Measurements from ENCODE around the gene DACH1.
A peak's percentile ranks its signal among the peaks of the same experiment; 100 is the strongest.
"Not testable (repeated sequence)": the region's sequence is repeated elsewhere in the genome, so short reads cannot be mapped to it uniquely, and the experiment has no call there.

Gene DACH1

DNA sequence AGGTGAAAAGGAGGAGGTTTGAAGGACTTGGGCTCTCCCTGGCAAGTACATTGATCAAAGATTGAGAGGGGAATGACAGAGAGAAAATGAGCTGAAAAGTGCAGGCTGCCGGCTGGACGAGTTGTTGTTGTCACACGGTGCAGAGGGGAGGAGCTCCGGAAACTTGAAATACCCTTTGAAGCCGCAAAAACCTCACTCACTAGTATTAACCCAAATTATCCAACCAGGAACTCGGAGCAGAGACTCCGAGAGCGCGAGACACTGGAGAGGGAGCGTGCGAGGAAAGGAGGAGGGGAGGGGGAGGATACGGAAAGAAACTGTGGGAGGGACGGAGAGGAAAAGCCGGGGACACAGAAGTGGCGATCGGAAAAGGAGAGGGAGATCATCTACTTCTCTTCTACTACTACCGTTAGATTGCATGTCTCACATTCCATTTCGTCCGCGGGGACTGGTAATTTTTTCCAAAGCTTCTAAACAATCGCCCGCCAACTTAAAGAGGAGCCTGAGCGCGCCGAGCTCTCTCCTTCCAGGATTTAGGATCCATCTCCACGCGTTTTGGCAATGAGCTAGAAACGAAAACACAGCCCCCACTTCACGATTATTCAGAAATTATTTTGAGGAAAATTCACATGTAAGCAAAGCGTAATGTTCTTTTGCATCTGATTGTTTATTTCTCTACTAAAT, at the start of gene DACH1:
Gene DACH1 (minus strand): TSS at position 74 of the 684 bp plus-strand sequence.
- peak within 1 kb of the TSS; percentile 27 for H3K4me3 ChIP-seq (ENCODE audit: control insufficient read depth, low read depth, low read length)
- TF ChIP-seq, protein P1, sequence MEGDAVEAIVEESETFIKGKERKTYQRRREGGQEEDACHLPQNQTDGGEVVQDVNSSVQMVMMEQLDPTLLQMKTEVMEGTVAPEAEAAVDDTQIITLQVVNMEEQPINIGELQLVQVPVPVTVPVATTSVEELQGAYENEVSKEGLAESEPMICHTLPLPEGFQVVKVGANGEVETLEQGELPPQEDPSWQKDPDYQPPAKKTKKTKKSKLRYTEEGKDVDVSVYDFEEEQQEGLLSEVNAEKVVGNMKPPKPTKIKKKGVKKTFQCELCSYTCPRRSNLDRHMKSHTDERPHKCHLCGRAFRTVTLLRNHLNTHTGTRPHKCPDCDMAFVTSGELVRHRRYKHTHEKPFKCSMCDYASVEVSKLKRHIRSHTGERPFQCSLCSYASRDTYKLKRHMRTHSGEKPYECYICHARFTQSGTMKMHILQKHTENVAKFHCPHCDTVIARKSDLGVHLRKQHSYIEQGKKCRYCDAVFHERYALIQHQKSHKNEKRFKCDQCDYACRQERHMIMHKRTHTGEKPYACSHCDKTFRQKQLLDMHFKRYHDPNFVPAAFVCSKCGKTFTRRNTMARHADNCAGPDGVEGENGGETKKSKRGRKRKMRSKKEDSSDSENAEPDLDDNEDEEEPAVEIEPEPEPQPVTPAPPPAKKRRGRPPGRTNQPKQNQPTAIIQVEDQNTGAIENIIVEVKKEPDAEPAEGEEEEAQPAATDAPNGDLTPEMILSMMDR (conservative IDR thresholded peaks at IDR 0.05; ENCODE audit: control insufficient read depth, insufficient read depth, low read depth, low read length): no peak
- DNase-seq (ENCODE audit: low read depth): peak; percentile 12

DNA sequence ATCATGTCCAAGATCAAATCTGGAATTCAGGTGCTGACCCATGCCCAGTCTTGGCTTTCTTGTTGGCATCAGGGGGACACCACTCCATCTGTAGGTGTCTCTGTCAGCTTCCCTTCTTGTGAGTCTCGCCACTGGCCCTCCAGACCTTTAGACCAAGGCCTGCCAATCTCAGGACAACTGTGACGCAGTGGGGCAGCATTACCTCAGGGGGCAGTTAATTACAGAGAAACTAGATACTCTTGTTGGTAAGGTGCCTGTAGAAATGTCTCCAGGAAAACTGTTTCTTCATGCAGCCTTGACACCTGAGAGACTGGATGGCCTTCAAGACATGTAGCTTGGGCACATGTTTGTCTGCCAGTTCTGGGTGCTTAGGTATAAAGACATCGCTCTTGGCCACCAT, 46.7 kb upstream of the DACH1 start:
- TF ChIP-seq, protein P1 (conservative IDR thresholded peaks at IDR 0.05; ENCODE audit: control insufficient read depth, insufficient read depth, low read depth, low read length): no peak
- no peak overlapping the region for H3K4me3 ChIP-seq (ENCODE audit: control insufficient read depth, low read depth, low read length)
- no peak for DNase-seq (ENCODE audit: low read depth)

- TF ChIP-seq, protein P1 (conservative IDR thresholded peaks at IDR 0.05; ENCODE audit: control insufficient read depth, insufficient read depth, low read depth, low read length): no peak
- no peak for DNase-seq (ENCODE audit: low read depth)
- H3K4me3 ChIP-seq (ENCODE audit: control insufficient read depth, low read depth, low read length): no peak overlapping the region
Observed at GRCh38 chr13:71912524-71912923, 45.5 kb upstream of the DACH1 start.

GRCh38 chr13:71906448-71906847, 39.4 kb upstream of the DACH1 start:
- no peak overlapping the region for H3K4me3 ChIP-seq (ENCODE audit: control insufficient read depth, low read depth, low read length)
- DNase-seq (ENCODE audit: low read depth): no peak
- TF ChIP-seq, protein P1 (conservative IDR thresholded peaks at IDR 0.05; ENCODE audit: control insufficient read depth, insufficient read depth, low read depth, low read length): no peak

- TF ChIP-seq, protein P1 (conservative IDR thresholded peaks at IDR 0.05; ENCODE audit: control insufficient read depth, insufficient read depth, low read depth, low read length): no peak
- no peak overlapping the region for H3K4me3 ChIP-seq (ENCODE audit: control insufficient read depth, low read depth, low read length)
Observed at GRCh38 chr13:71902676-71903075, 35.7 kb upstream of the DACH1 start.

GRCh38 chr13:71893506-71893905, 26.5 kb upstream of the DACH1 start:
- not testable (repeated sequence) for H3K4me3 ChIP-seq (ENCODE audit: control insufficient read depth, low read depth, low read length); DNase-seq (ENCODE audit: low read depth)

More at GRCh38 chr13:71902676-71903075, 35.7 kb upstream of the DACH1 start:
- no peak for DNase-seq (ENCODE audit: low read depth)

- TF ChIP-seq, protein P1 (conservative IDR thresholded peaks at IDR 0.05; ENCODE audit: control insufficient read depth, insufficient read depth, low read depth, low read length): no peak
Observed at GRCh38 chr13:71886880-71887279, 19.9 kb upstream of the DACH1 start.

More at GRCh38 chr13:71886880-71887279, 19.9 kb upstream of the DACH1 start:
- no peak overlapping the region for H3K4me3 ChIP-seq (ENCODE audit: control insufficient read depth, low read depth, low read length)
- no peak for DNase-seq (ENCODE audit: low read depth)
